ENCODE data around the gene LTB4R2. TPM values are rescaled to one million over a fixed set of nuclear protein-coding genes. Genes with fewer than 3 reads are reported as not detected.
"Not testable (repeated sequence)": the region's sequence is repeated elsewhere in the genome, so short reads cannot be mapped to it uniquely, and the experiment has no call there.

LTB4R2 gene
- total and polyA plus RNA-seq, 2 donors (not counting 1 experiment from before 2014, with no cell fraction given) = 0.23 to 1.8 TPM

DNA sequence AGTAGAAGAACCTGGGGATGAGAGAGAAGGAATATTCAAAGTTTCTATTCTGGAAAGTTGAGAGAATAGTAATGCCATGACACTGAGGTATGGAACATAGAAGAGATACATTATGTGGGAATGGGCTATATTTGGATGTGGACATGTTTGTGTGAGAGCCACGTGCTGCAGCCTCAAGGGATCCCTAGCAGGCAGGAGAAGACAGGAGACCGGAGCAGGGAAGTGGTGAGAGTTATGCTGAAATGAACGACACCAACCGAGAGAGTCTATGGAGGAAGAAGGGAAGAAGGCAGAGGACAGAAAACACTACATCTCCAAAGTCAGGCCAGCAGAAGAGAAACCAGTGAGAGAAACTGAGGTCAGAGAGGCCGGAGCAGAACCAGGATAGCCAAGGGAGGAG lies 39.8 kb downstream of the LTB4R2 start:
- no peak overlapping the region for H3K9ac ChIP-seq (ENCODE audit: insufficient read depth, low read length)
- H3K4me2 ChIP-seq (ENCODE audit: extremely low read depth, insufficient read depth, low read length) = no peak overlapping the region
- H3K4me3 ChIP-seq (replicated peaks in 1 of 4; ENCODE audit: control extremely low read depth in 1 of 4, insufficient read depth in 1 of 4, low read depth in 3 of 4, low read length in 4 of 4) = no peak overlapping the region
- no peaks in the 10 kb centered on the region for H3K79me2 ChIP-seq (ENCODE audit: control insufficient read depth, insufficient read depth, low read length)
- TF ChIP-seq, protein P1, sequence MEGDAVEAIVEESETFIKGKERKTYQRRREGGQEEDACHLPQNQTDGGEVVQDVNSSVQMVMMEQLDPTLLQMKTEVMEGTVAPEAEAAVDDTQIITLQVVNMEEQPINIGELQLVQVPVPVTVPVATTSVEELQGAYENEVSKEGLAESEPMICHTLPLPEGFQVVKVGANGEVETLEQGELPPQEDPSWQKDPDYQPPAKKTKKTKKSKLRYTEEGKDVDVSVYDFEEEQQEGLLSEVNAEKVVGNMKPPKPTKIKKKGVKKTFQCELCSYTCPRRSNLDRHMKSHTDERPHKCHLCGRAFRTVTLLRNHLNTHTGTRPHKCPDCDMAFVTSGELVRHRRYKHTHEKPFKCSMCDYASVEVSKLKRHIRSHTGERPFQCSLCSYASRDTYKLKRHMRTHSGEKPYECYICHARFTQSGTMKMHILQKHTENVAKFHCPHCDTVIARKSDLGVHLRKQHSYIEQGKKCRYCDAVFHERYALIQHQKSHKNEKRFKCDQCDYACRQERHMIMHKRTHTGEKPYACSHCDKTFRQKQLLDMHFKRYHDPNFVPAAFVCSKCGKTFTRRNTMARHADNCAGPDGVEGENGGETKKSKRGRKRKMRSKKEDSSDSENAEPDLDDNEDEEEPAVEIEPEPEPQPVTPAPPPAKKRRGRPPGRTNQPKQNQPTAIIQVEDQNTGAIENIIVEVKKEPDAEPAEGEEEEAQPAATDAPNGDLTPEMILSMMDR (conservative IDR thresholded peaks at IDR 0.05 in 1 of 2, IDR thresholded peaks at IDR 0.05 in 1 of 2; ENCODE audit: low read depth in 1 of 2, low read length in 2 of 2) = no peak
- TF ChIP-seq EZH2 (IDR thresholded peaks at IDR 0.05; ENCODE audit: low read length, missing control alignments) = no peak
- no peak overlapping the region for H2AFZ ChIP-seq (ENCODE audit: low read length)
- H3K4me1 ChIP-seq (ENCODE audit: control insufficient read depth, extremely low read depth, insufficient read depth, low read length) = peaks cover 8% of the 10 kb centered on the region
- DNase-seq (ENCODE audit: low read depth in 2 of 2) = no peak
- H4K20me1 ChIP-seq (ENCODE audit: control insufficient read depth, extremely low read depth, insufficient read depth, low read length) = no peaks in the 10 kb centered on the region
- H3K9me3 ChIP-seq (ENCODE audit: control insufficient read depth, insufficient read depth, low read depth, low read length) = no peaks in the 10 kb centered on the region
- no peaks in the 10 kb centered on the region for H3K36me3 ChIP-seq (ENCODE audit: control insufficient read depth, insufficient read depth, low read length)
- H3K27ac ChIP-seq (ENCODE audit: insufficient read depth, low read length) = no peak overlapping the region
- H3K27me3 ChIP-seq (ENCODE audit: control insufficient read depth, insufficient read depth, low read length) = peaks cover 4% of the 10 kb centered on the region

DNA sequence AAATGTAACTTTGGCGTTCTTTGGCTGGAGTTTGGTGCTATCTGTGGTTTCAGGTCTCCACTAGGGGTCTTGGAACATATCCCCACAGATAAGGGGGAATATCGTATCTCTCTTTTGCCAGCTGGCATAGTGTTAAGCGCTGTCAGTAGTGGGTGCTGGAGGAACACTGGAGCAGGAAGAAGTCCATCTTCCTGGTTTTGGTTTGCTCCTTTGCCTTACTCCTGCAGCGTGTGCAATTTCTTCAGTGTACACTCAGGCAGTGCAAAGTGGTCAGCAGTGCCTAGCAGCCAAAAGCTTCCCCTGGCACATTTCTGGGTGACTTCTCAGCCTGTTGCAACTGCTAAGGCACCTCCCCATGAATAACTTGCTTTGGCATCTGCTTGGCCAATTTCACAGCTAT lies 41.6 kb downstream of the LTB4R2 start:
- Histone ChIP-seq H3K27me3 (ENCODE audit: control insufficient read depth, insufficient read depth, low read length) (peaks cover 4% of the 10 kb centered on the region), H3K9ac (ENCODE audit: insufficient read depth, low read length) (no peak overlapping the region), H3K79me2 (ENCODE audit: control insufficient read depth, insufficient read depth, low read length) (no peaks in the 10 kb centered on the region), H3K27ac (ENCODE audit: insufficient read depth, low read length) (no peak overlapping the region), H4K20me1 (ENCODE audit: control insufficient read depth, extremely low read depth, insufficient read depth, low read length) (no peaks in the 10 kb centered on the region), H2AFZ (ENCODE audit: low read length) (no peak overlapping the region), H3K9me3 (ENCODE audit: control insufficient read depth, insufficient read depth, low read depth, low read length) (no peaks in the 10 kb centered on the region), H3K4me1 (ENCODE audit: control insufficient read depth, extremely low read depth, insufficient read depth, low read length) (peaks cover 8% of the 10 kb centered on the region), H3K4me3 (replicated peaks in 1 of 4; ENCODE audit: control extremely low read depth in 1 of 4, insufficient read depth in 1 of 4, low read depth in 3 of 4, low read length in 4 of 4) (no peak overlapping the region), H3K36me3 (ENCODE audit: control insufficient read depth, insufficient read depth, low read length) (no peaks in the 10 kb centered on the region), H3K4me2 (ENCODE audit: extremely low read depth, insufficient read depth, low read length) (peak overlapping the region; percentile 11)
- TF ChIP-seq EZH2 (IDR thresholded peaks at IDR 0.05; ENCODE audit: low read length, missing control alignments) = no peak
- TF ChIP-seq, protein P1 (conservative IDR thresholded peaks at IDR 0.05 in 1 of 2, IDR thresholded peaks at IDR 0.05 in 1 of 2; ENCODE audit: low read depth in 1 of 2, low read length in 2 of 2) = peak in 1 of 2 donors; percentile 21
- DNase-seq (ENCODE audit: low read depth in 2 of 2) = peak in 1 of 2 donors; percentile 54

DNA sequence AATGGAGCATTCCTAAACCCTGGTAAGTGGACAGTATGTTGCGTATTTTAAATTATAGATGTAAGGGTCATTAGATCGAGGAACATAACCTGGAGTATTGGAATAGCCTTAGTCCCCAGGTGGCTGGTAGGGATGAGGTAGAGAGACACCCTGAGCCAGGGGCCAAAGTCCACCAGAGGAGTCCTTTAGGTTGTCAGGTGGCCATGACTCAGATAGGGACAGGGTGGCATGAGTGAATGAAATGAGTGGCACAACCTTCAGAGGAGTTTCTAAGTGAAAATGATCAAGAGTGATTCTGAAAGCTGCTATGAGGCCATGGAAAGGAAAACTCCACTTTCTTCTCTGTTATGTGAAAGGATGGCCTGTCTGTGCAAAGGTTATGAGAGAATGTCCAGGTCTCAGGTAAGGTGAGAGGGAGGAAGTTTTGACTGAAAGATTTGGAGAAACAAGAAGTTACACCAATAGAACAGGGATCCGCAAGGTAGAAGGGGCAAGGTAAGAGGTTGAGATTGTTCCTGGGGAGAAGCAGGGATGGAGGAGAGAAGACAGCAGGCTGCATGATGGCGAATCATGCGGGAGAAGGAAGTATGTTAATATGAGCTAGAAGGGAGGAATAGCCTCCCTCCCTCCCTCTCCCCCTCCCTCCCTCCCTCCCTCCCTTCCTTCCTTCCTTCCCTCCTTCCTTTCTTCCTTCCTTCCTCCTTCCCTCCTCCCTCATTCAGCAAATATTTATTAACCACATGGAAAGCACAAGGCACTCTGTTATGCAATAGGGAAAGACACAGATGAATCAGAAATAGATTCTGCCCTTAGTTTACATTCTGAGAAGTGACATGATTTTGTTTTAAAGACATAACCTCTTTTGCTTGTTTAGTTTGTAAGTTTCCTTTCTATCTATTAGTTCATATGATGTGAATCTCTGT lies 43.9 kb downstream of the LTB4R2 start:
- Histone ChIP-seq H3K27me3 (ENCODE audit: control insufficient read depth, insufficient read depth, low read length) (peaks cover 4% of the 10 kb centered on the region), H4K20me1 (ENCODE audit: control insufficient read depth, extremely low read depth, insufficient read depth, low read length) (no peaks in the 10 kb centered on the region), H3K4me3 (replicated peaks in 1 of 4; ENCODE audit: control extremely low read depth in 1 of 4, insufficient read depth in 1 of 4, low read depth in 3 of 4, low read length in 4 of 4) (no peak overlapping the region), H2AFZ (ENCODE audit: low read length) (no peak overlapping the region), H3K9ac (ENCODE audit: insufficient read depth, low read length) (no peak overlapping the region), H3K4me2 (ENCODE audit: extremely low read depth, insufficient read depth, low read length) (peak overlapping the region; percentile 8), H3K79me2 (ENCODE audit: control insufficient read depth, insufficient read depth, low read length) (no peaks in the 10 kb centered on the region), H3K36me3 (ENCODE audit: control insufficient read depth, insufficient read depth, low read length) (no peaks in the 10 kb centered on the region), H3K4me1 (ENCODE audit: control insufficient read depth, extremely low read depth, insufficient read depth, low read length) (peaks cover 8% of the 10 kb centered on the region), H3K9me3 (ENCODE audit: control insufficient read depth, insufficient read depth, low read depth, low read length) (no peaks in the 10 kb centered on the region), H3K27ac (ENCODE audit: insufficient read depth, low read length) (no peak overlapping the region)
- no peak for TF ChIP-seq EZH2 (IDR thresholded peaks at IDR 0.05; ENCODE audit: low read length, missing control alignments)
- TF ChIP-seq, protein P1 (conservative IDR thresholded peaks at IDR 0.05 in 1 of 2, IDR thresholded peaks at IDR 0.05 in 1 of 2; ENCODE audit: low read depth in 1 of 2, low read length in 2 of 2) = no peak
- DNase-seq (ENCODE audit: low read depth in 2 of 2) = peak; percentile 34 to 72

DNA sequence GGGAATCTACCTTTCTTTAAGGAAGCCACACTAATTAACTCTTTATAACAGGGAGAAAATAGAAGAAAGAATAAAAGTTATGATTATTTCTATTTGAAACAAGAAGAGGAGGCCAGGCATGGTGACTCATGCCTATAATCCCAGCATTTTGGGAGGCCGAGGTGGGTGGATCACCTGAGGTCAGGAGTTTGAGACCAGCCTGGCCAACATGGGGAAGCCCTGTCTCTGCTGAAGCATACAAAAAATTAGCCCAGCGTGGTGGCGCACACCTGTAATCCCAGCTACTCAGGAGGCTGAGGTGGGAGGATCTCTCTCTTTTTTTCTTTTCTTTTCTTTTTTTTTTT lies 44.5 kb downstream of the LTB4R2 start:
- not testable (repeated sequence) for H3K36me3 ChIP-seq (ENCODE audit: control insufficient read depth, insufficient read depth, low read length); H2AFZ ChIP-seq (ENCODE audit: low read length); H3K9ac ChIP-seq (ENCODE audit: insufficient read depth, low read length); H3K79me2 ChIP-seq (ENCODE audit: control insufficient read depth, insufficient read depth, low read length); H4K20me1 ChIP-seq (ENCODE audit: control insufficient read depth, extremely low read depth, insufficient read depth, low read length); H3K27ac ChIP-seq (ENCODE audit: insufficient read depth, low read length); H3K9me3 ChIP-seq (ENCODE audit: control insufficient read depth, insufficient read depth, low read depth, low read length); H3K27me3 ChIP-seq (ENCODE audit: control insufficient read depth, insufficient read depth, low read length); DNase-seq (ENCODE audit: low read depth in 2 of 2); H3K4me1 ChIP-seq (ENCODE audit: control insufficient read depth, extremely low read depth, insufficient read depth, low read length); H3K4me3 ChIP-seq (replicated peaks in 1 of 4; ENCODE audit: control extremely low read depth in 1 of 4, insufficient read depth in 1 of 4, low read depth in 3 of 4, low read length in 4 of 4)
- peak overlapping the region; percentile 8 for H3K4me2 ChIP-seq (ENCODE audit: extremely low read depth, insufficient read depth, low read length)
